HepG2 (cell line): ENCODE measurements around the gene NSMCE4A.

Experiments used
- BRF2 ChIP-seq: sonication (generic); formaldehyde crosslinking; IDR thresholded peaks from 2 replicates; pipeline ENCODE4 v1.8.1; 2022; ENCODE audit warnings: mild to moderate bottlenecking, missing genetic modification reagents
- CAMTA2 ChIP-seq: sonication (generic); formaldehyde crosslinking; IDR thresholded peaks from 2 replicates; pipeline ENCODE4 v1.4.0; 2020; ENCODE audit warnings: mild to moderate bottlenecking, missing genetic modification reagents, borderline replicate concordance
- CTCF ChIP-seq: sonication (generic); formaldehyde crosslinking; IDR thresholded peaks from 2 replicates; pipeline ENCODE4 v1.5.0; 2020; ENCODE audit warnings: mild to moderate bottlenecking, missing genetic modification reagents, moderate library complexity
- RFX1 ChIP-seq: fragments of 450-650 bp; IDR thresholded peaks from 2 replicates; pipeline ENCODE4 v1.6.1; 2017
- ZFAT ChIP-seq: sonication (generic); formaldehyde crosslinking; conservative IDR thresholded peaks from 2 replicates; pipeline ENCODE4 v1.8.1; 2023; ENCODE audit warnings: missing genetic modification reagents, inconsistent platforms
- ZFYVE20 ChIP-seq: sonication (generic); formaldehyde crosslinking; IDR thresholded peaks from 2 replicates; pipeline ENCODE4 v1.8.0; 2023; ENCODE audit warnings: low read depth, mild to moderate bottlenecking, moderate library complexity, missing genetic modification reagents, borderline replicate concordance
- ZNF30 ChIP-seq: sonication (generic); formaldehyde crosslinking; IDR thresholded peaks from 2 replicates; pipeline ENCODE4 v1.5.0; 2020; ENCODE audit warnings: mild to moderate bottlenecking, missing genetic modification reagents

- TF ChIP-seq ZFYVE20, result no peak
- TF ChIP-seq CTCF (CRISPR knock-in tag), result no peak
- no peak for TF ChIP-seq CAMTA2
- no peak for TF ChIP-seq ZNF30 (CRISPR knock-in tag)
- no peak for TF ChIP-seq RFX1
- no peak for TF ChIP-seq BRF2 (CRISPR knock-in tag)
- TF ChIP-seq ZFAT (CRISPR knock-in tag), result no peak
These were observed 64.2 kb downstream of the NSMCE4A start for GRCh38 chr10:121910673-121911420.
